ENCODE results near the gene BCL11B.

The BCL11B gene

GRCh38 chr14:99155173-99156089 lies 116.6 kb downstream of the BCL11B start:
- DNase-seq = peak; percentile 19

GRCh38 chr14:99150236-99150635 lies 121.8 kb downstream of the BCL11B start:
- no peak for DNase-seq

- no peak for DNase-seq
These were observed 123.0 kb downstream of the BCL11B start for GRCh38 chr14:99148861-99149610.

GRCh38 chr14:99148131-99148530 lies 123.9 kb downstream of the BCL11B start:
- DNase-seq = no peak

- no peak for DNase-seq
These were observed 124.6 kb downstream of the BCL11B start for GRCh38 chr14:99147366-99147740.

GRCh38 chr14:99146616-99147365 lies 125.2 kb downstream of the BCL11B start:
- no peak for DNase-seq

- no peak for DNase-seq
These were observed 126.7 kb downstream of the BCL11B start for GRCh38 chr14:99145307-99145706.

GRCh38 chr14:99143793-99144192 lies 128.2 kb downstream of the BCL11B start:
- no peak for DNase-seq

GRCh38 chr14:99143126-99143525 lies 128.9 kb downstream of the BCL11B start:
- no peak for DNase-seq

GRCh38 chr14:99141236-99141635 lies 130.8 kb downstream of the BCL11B start:
- no peak for DNase-seq

- no peak for DNase-seq
These were observed 132.8 kb downstream of the BCL11B start for GRCh38 chr14:99138999-99139865.

- no peak for DNase-seq
These were observed 134.0 kb downstream of the BCL11B start for GRCh38 chr14:99137913-99138571.

GRCh38 chr14:99137001-99137700 lies 134.8 kb downstream of the BCL11B start:
- DNase-seq = no peak

GRCh38 chr14:99136401-99136800 lies 135.6 kb downstream of the BCL11B start:
- DNase-seq = no peak

GRCh38 chr14:99136047-99136400 lies 136.0 kb downstream of the BCL11B start:
- no peak for DNase-seq

GRCh38 chr14:99134516-99135046 lies 137.4 kb downstream of the BCL11B start:
- DNase-seq = no peak

GRCh38 chr14:99133636-99134515 lies 138.1 kb downstream of the BCL11B start:
- DNase-seq = no peak

- DNase-seq = no peak
These were observed 139.0 kb downstream of the BCL11B start for GRCh38 chr14:99132821-99133635.

Measured in suppressor macrophage treated with lipopolysaccharide for 4 hours (primary cell).